ENCODE results near the gene GPR18.

Gene GPR18

GRCh38 chr13:99205621-99206220 is 52.5 kb downstream of the GPR18 start:
- H3K9me3 ChIP-seq (ENCODE audit: control insufficient read depth in 2 of 2, low read length in 2 of 2) = no peaks in the 10 kb centered on the region
- H3K4me1 ChIP-seq (ENCODE audit: control insufficient read depth in 2 of 2, insufficient read depth in 2 of 2, low read length in 2 of 2) = peaks cover 13 to 19% of the 10 kb centered on the region in 2 donors
- H3K4me3 ChIP-seq (ENCODE audit: low read length in 2 of 2) = no peak overlapping the region
- peaks cover 0 to 10% of the 10 kb centered on the region in 2 donors for H3K36me3 ChIP-seq (ENCODE audit: control insufficient read depth in 2 of 2, insufficient read depth in 2 of 2, low read length in 2 of 2)
- H3K27me3 ChIP-seq (ENCODE audit: control insufficient read depth in 2 of 2, insufficient read depth in 2 of 2, low read length in 2 of 2) = no peaks in the 10 kb centered on the region
- H3K9ac ChIP-seq (ENCODE audit: low read depth in 1 of 2, low read length in 2 of 2) = no peak overlapping the region
- H3K27ac ChIP-seq (ENCODE audit: low read depth in 2 of 2, low read length in 2 of 2) = no peak overlapping the region

Measured in mucosa of rectum (tissue), 2 donors.